ENCODE measurements around the gene CHCHD3. TPM values are rescaled to one million over a fixed set of nuclear protein-coding genes. Genes with fewer than 3 reads are reported as not detected.

CHCHD3 gene
- total and polyA plus RNA-seq, 9 of the 15 experiments (the other 6 are each of a cell fraction or from before 2014, with no cell fraction given): 66.2 to 279 (median 204) TPM

GRCh38 chr7:132743974-132744373 lies 337.9 kb downstream of the CHCHD3 start (continued):
- TF ChIP-seq RBM15 (IDR thresholded peaks at IDR 0.05; ENCODE audit: insufficient read depth, low read length) (no peak), ZSCAN29 (IDR thresholded peaks at IDR 0.05) (no peak), ZBTB7A (IDR thresholded peaks at IDR 0.05; ENCODE audit: borderline replicate concordance, control insufficient read depth, low read depth, low read length) (no peak), PML (IDR thresholded peaks at IDR 0.05; ENCODE audit: low read length) (no peak), FOSL1 (tag; conservative IDR thresholded peaks at IDR 0.05) (no peak), SMAD1 (IDR thresholded peaks at IDR 0.05; ENCODE audit: low read depth, low read length, partially characterized antibody) (no peak), OTX1 (CRISPR knock-in tag; IDR thresholded peaks at IDR 0.05) (no peak), SNAPC5 (CRISPR knock-in tag; IDR thresholded peaks at IDR 0.05) (no peak), PATZ1 (CRISPR knock-in tag; IDR thresholded peaks at IDR 0.05; ENCODE audit: borderline replicate concordance) (no peak), PHTF2 (CRISPR knock-in tag; IDR thresholded peaks at IDR 0.05) (no peak), NR2C2 (CRISPR knock-in tag; IDR thresholded peaks at IDR 0.05) (no peak), NR2C2 (tag; IDR thresholded peaks at IDR 0.05) (no peak), BRF1 (IDR thresholded peaks at IDR 0.05; ENCODE audit: borderline replicate concordance, extremely low read depth, insufficient read length) (no peak), ZNF224 (CRISPR knock-in tag; IDR thresholded peaks at IDR 0.05) (no peak)

All from K562 (cell line).